Jurkat, Clone E6-1 (cell line): ENCODE data around the gene SPTLC2. TPM values are rescaled to one million over a fixed set of nuclear protein-coding genes. Genes with fewer than 3 reads are reported as not detected.
"Not testable (repeated sequence)": the region's sequence is repeated elsewhere in the genome, so short reads cannot be mapped to it uniquely, and the experiment has no call there.

ENCODE experiments used
- DNase-seq: peaks from one replicate; pipeline ENCODE4 v3.0.0-alpha.2; 2011; ENCODE audit warnings: low read depth, low spot score
- H3K4me3 ChIP-seq: 2 replicates; pipeline ENCODE4 v1.5.1; 2011; ENCODE audit warnings: mild to moderate bottlenecking, low read length, control low read depth, moderate library complexity
- polyA plus RNA-seq: library from polyadenylated mRNA; unstranded; fragments of >200 nt; gene quantifications from one replicate; pipeline ENCODE4 v1.2.1, GENCODE V29; 2012; ENCODE audit warnings: missing spikeins; ENCODE audit not compliant: insufficient read length, insufficient read depth

The SPTLC2 gene, protein sequence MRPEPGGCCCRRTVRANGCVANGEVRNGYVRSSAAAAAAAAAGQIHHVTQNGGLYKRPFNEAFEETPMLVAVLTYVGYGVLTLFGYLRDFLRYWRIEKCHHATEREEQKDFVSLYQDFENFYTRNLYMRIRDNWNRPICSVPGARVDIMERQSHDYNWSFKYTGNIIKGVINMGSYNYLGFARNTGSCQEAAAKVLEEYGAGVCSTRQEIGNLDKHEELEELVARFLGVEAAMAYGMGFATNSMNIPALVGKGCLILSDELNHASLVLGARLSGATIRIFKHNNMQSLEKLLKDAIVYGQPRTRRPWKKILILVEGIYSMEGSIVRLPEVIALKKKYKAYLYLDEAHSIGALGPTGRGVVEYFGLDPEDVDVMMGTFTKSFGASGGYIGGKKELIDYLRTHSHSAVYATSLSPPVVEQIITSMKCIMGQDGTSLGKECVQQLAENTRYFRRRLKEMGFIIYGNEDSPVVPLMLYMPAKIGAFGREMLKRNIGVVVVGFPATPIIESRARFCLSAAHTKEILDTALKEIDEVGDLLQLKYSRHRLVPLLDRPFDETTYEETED
- polyA plus RNA-seq = 29.9 TPM

DNA sequence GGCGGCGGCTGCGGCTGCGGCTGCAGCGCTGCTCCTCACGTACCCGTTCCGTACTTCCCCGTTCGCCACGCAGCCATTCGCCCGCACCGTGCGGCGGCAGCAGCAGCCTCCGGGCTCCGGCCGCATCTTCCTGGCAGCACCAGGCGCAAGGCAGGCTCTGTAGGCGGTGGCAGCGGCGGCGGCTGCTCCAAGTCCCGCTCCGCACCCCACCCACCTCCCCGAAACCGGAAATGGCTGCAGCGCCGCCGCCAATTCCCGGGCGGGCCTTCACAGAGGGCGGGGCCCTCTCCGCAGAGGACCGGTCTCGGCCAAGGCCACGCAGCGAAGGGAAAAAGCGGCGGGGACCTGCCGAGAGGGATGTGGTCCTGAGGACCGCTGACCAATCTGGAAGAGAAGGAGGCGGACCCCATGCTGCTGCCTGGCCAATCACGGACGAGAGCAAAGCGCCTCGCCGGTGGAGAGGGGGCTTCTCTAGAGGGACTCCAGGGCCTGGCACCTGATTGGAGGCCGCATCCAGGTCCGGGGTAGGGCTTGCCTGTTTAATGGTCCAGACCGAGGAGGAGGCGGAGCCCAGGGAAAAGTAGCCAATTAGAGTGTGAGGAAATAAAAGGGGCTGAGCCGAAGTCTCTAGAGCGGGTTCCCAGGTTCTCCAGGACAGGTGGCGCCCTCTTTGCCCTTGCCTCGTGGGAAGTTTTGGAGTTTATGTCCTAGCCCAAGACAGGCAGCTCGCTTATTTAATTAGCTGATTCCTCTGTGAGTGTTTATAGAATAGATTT is at the start of gene SPTLC2:
SPTLC2 (minus strand) TSS at position 184 of the 776 bp plus-strand sequence; CDS start at position 126, 58 bp downstream.
- DNase-seq = peak; percentile 99
- H3K4me3 ChIP-seq = peak within 1 kb of the TSS; percentile 74

DNA sequence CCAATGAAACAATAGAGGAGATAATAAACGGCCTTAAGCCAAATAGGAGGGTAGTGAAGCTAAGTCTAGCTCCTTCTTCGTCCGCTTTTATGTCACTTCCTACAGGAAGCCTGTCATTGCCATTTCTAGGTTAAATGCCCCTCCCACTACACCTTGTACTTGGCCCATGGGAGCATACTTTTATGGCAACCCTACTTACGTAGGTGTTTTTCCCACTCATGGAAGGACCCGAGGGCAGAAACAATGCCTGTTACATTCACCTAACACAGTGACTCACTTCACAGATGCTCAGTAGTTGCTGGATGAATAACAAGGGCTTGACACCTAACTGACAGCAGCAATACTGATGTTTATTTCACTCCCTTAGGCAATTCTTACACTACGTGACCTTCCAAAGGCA is 46.9 kb upstream of the SPTLC2 start:
- DNase-seq = no peak

DNA sequence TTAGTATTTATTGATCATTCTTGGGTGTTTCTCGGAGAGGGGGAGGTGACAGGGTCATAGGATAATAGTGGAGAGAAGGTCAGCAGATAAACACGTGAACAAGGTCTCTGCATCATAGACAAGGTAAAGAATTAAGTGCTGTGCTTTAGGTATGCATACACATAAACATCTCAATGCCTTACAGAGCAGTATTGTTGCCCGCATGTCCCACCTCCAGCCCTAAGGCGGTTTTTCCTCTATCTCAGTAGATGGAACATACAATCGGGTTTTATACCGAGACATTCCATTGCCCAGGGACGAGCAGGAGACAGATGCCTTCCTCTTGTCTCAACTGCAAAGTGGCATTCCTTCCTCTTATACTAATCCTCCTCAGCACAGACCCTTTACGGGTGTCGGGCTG is 45.1 kb upstream of the SPTLC2 start:
- not testable (repeated sequence) for DNase-seq, H3K4me3 ChIP-seq

More for the DNA sequence above, 46.9 kb upstream of the SPTLC2 start:
- H3K4me3 ChIP-seq = no peak overlapping the region

DNA sequence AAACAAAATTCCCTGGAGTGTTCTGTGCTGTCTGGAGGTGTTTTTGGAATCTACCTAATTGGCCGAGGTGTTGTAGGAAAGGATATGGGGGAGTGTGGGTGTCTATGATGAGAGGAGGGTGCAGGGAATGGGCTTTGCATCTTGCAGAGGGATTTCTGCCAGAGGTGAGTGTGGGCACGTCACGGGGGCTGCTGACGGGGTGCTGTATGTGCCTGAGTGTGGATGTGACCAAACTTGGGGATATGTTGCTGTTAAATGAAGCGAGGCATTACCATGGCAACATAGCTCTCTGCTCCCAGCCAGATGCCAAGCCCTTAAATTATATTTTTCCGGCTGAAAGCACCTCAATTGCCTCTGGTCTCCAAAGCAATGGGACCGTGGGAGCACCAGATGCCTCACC is 44.3 kb upstream of the SPTLC2 start:
- DNase-seq = no peak
- no peak overlapping the region for H3K4me3 ChIP-seq

DNA sequence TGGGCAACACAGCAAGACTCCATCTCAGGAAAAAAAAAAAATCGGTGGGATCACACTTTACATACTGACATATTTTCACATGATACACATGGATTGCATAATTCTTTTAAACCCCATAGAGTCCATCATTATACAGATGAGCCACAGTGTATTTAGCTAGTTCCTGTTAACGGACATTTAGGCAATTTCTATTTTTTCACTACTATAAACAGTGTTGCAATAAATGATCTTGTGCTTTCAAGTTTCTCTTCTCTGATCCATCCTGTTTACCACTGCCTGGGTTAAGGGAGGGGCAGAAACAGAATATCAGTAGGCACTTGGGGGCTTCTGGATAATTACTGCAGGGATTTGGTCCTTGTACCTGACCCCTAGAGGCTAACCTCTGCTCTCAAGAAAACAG is 43.4 kb upstream of the SPTLC2 start:
- DNase-seq = no peak

DNA sequence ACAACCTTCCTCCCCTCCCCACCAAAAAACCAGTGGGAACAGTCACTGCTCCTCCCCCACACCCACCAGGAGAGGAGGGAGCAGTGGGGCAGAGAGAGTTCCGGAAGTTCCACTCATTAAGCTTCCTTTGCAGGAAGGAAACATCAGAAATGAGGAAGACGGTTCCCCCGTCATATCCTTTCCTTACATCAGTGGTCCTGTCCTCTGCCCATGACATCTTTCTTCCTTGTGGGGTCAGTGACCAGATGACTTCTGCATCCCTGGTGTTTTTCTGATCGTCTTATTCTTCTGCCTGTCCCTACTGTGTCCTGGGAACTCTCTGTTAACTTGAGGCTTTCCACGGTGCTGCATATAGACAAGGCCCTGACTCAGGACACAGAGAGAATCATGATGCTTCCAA is 40.8 kb upstream of the SPTLC2 start:
- H3K4me3 ChIP-seq = no peak overlapping the region
- DNase-seq = no peak

More for the DNA sequence above, 43.4 kb upstream of the SPTLC2 start:
- H3K4me3 ChIP-seq = no peak overlapping the region

DNA sequence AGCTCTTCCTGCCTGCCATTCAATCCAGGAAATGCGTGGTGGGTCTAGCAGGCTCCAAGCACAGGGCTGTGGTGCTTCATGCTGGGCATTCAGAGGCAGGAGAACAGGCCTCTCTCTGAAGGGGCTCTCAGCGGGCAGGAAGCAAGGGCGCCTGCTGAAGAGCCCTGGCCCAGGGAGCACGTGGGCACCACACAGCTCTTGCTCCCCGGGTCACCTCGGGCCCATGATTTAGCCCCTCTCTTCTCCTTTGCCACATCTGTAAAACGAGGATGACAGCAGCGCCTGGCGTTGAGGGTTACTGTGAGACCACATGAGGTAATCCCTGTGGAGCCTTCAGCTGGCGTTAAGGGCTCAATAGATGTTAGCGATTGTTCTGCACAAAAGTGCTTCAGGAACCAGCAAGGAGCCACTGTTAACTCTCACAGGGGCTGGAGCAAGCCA is 37.6 kb upstream of the SPTLC2 start:
- peak; percentile 34 for DNase-seq
- no peak overlapping the region for H3K4me3 ChIP-seq

DNA sequence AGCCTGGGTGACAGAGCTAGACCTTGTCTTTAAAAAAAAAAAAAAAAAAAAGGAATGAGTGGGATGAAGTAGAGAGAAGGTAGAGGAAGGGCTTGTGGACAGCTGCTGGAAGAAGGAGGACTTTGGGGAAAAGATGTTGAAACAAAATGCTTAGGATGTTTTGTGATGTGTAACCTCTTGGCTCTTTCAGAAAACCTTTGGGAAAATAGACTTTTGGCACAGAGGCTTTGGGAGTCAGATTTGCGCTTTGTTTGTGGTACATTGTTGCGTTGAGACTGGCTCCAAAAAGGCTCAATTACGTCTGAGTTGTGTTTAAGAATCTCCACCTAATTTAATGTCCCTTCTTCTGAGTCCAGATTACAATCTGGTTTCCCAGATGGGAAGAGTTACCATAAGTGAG is 32.9 kb upstream of the SPTLC2 start:
- H3K4me3 ChIP-seq = no peak overlapping the region
- no peak for DNase-seq

DNA sequence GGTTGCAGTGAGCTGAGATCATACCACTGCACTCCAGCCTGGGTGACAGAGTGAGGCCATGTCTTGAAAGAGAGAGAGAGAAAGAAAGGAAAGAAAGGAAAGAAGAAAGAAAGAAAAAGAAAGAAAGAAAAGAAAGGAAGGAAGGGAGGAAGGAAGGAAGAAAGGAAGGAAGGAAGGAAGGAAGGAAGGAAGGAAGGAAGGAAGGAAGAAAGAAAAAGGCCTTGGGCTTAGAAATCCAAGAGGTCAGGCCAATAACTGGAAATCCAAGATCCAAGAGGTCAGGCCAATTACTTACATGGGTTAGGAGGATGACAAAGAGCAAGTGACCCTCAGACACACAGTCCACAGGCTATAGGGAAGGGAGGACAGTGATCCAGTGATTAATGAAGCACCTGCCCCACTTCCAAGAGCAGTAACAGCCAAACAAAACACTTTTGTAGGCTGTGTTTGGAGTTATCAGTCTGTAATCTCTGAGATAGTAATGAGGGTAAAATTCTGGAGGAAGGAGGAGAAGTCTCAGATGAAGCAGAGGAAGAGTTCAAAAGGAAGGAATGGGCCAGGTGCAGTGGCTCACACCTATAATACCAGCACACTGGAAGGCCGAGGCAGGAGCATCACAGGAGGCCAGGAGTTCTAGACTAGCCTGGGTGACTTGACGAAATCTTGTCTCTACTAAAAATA is 32.2 kb upstream of the SPTLC2 start:
- no peak overlapping the region for H3K4me3 ChIP-seq
- no peak for DNase-seq

DNA sequence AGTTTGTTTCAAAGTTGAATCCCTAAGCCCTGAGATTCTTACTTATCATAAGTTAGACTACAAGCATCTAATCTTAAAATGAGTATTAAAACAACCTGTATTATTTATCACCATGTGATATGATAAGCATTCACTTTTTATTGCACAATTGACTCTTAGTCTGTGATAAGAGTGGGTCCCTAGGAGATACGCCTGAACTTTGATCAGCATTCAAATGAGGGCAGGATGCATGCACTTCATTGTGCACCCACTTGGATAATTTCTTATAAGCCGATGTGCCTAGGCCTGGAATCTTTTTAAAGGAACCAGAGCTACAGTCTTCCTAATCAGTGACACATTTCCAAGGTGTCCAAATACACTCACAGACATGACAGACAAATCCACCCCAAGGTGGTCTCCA is 31.4 kb upstream of the SPTLC2 start:
- no peak overlapping the region for H3K4me3 ChIP-seq
- no peak for DNase-seq

DNA sequence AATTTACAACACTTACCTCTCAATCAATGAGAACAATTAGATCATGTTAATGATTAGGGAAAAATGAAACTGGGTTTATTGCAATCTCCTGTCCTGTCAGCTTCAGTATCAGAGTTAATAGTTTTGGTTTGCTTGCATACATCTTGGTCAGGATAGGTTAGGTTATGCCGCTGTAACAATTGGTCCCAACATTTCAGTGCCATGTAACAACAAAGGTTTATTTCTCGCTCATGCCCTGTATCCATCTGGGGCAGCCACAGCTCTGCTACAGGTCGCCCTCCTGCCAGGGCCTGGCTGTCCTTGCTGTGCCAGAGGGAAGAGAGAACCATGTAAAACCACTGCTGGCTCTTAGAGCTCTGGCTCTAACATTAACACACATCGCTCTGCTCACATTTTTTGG is 30.5 kb upstream of the SPTLC2 start:
- no peak overlapping the region for H3K4me3 ChIP-seq

DNA sequence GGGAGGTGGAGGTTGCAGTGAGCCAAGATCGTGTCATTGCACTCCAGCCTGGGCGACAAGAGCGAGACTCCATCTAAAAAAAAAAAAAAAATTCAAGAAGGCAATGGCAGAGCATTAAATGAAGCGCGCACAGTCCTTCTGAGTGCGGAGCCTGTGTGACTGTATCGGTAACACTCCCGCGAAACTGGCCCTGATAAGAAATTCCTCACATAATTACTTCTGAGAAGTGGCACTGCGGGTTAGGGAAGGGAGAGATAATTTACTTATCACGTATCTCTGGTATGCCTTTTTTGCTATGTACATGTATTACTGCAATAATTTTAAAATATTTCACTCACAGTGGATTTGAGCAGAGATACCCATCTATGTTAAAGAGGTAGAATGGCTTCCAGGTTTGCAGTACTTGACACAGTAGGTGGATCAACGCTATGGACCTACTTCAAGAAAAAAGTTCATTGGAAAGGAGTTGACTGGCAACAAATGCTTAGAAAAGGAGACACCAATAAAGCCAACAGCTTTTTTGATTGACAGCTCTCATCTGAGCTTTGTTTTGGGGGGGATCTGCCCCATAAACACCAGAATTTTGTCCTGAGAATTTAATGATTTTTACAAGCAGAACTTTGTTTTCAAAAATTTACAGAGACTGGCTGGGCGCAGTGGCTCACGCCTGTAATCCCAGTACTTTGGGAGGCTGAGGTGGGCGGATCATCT is 29.2 kb upstream of the SPTLC2 start:
- no peak for DNase-seq
- no peak overlapping the region for H3K4me3 ChIP-seq

More for the DNA sequence above, 30.5 kb upstream of the SPTLC2 start:
- DNase-seq = no peak

DNA sequence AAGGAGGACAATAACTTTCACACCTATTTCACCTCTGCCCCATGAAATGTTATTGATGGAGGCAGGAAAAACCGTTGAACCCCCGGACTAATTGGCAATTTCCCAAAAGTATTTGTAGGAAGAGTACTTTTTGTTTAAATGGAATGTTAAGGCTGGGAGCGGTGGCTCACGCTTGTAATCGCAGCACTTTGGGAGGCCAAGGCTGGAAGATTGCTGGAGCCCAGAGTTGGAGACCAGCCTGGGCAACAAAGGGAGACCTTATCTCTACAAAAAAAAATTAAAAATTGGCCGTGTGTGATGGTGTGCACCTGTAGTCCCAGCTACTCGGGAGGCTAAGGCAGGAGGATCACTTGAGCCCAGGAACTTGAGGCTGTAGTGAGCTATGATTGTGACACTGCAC is 26.0 kb upstream of the SPTLC2 start:
- no peak for DNase-seq
- no peak overlapping the region for H3K4me3 ChIP-seq

DNA sequence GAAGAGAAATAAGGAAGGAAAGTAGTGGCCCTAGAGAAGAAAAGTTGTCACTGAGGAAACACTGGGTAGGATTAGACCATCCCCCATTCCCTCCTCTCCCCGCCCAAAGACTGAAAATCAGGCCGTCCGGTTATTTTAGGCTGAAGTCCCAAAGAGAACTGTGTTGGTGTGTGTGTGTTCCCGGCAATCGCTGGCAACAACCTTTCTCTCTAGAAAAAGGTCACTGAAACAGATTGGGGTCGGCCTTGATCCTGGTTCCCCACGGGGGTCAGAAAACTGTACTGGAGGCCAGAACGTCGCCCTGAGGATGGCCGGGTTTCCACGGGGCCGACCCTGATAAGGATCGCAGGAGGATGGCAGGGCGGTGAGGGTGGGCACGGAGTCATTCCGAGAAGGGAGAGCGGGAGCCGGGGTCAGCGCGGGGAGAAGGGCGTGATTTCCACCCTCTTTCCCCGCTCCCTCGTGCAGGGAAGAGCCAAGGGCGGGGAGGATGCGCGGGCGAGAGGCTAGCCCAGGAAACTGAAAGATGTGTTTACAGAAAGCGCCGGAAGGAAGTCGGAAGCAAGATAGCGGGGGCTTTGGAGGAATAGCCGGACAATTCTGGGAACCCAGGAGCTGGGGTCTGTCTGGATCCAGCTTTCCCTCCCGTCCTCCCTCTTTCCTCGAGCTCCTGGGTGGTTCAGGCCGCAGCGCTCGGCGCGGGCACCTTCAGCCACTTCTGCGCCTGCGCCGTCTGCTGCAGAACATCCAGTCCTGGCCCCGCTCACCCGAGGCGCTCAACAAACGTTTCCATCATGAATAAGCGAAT is 25.3 kb upstream of the SPTLC2 start:
- H3K4me3 ChIP-seq = no peak overlapping the region
- no peak for DNase-seq

DNA sequence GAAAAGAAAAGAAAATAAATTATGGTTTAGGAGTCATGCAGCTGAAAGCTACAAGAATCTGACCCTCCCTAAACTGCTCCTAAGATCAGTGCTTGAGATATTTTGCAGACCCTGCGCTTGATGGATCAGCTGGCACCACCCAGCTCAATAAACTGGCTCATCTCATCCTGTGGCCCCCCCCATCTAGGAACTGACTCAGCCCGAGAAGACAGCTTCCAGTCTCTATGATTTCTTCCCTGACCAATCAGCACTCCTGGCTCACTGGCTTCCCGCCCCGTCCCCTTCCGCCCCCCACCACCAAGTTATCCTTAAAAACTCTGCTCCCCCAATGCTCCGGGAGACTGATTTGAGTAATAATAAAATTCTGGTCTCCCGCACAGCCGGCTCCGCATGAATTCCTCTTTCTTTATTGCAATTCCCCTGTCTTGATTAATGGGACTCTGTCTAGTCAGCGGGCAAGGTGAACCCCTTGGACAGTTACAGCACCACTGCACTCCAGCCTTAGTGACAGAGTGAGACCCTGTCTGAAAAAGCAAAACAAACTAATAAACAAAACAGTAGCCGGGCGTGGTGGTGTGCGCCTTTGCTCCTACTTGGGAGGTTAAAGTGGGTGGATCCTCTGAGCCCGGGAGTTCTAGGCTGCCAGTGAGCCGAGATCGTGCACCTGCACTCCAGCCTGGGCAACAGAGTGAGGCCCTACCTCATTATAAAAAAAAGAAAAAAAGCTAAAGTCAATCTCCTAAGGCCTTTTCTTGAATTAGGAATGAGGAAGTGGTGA is 24.5 kb upstream of the SPTLC2 start:
- no peak for DNase-seq
- H3K4me3 ChIP-seq = no peak overlapping the region

DNA sequence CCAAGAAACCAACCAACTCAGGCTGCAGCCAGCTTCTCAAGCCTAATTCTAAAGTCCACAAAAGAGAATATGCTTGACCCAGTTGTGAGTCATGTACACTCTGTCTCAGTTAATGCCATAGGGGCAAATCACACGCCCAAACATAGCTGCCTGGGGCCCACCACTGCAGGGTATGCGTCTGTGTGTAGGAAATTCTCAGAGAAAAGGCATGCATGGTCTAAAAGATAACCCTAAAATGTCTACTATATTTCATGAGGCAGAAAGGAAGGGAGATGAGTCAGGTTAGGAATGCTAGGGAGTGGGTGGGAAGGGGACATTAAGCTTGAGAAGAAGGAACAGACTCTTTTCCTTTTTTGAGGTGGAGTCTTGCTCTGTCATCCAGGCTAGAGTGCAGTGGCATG is 22.3 kb upstream of the SPTLC2 start:
- H3K4me3 ChIP-seq = no peak overlapping the region
- DNase-seq = no peak

DNA sequence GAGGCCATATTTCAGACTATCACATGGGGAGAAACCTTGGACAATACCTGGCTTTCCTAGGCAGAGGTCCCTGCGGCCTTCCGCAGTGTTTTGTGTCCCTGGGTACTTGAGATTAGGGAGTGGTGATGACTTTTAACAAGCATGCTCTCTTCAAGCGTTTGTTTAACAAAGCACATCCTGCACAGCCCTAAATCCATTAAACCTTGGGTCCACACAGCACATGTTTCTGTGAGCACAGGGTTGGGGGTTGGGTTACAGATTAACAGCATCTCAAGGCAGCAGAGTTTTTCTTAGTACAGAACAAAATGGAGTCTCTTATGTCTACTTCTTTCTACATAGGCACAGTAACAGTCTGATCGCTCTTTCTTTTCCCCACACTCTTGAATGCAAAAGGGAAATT is 19.4 kb upstream of the SPTLC2 start:
- not testable (repeated sequence) for DNase-seq

More for the DNA sequence above, 19.4 kb upstream of the SPTLC2 start:
- H3K4me3 ChIP-seq = not testable (repeated sequence)
